K562 (cell line): ENCODE results near the gene TSSK6. TPM values are rescaled to one million over a fixed set of nuclear protein-coding genes. Genes with fewer than 3 reads are reported as not detected.

Experiments
- ATF7 ChIP-seq: fragments of 450-650 bp; IDR thresholded peaks from 2 replicates; pipeline ENCODE4 v1.7.1; 2014; ENCODE audit warnings: mild to moderate bottlenecking, moderate library complexity
- EGR1 ChIP-seq: fragments of 450-650 bp; conservative IDR thresholded peaks from 2 replicates; pipeline ENCODE4 v1.6.1; 2017; ENCODE audit warnings: mild to moderate bottlenecking
- EP400 ChIP-seq: fragments of 450-650 bp; IDR thresholded peaks from 2 replicates; pipeline ENCODE4 v1.6.1; 2017; ENCODE audit warnings: antibody characterized with exemption, mild to moderate bottlenecking, moderate library complexity
- GATAD2A ChIP-seq: fragments of 450-650 bp; IDR thresholded peaks from 2 replicates; pipeline ENCODE4 v1.6.1; 2017
- NFIC ChIP-seq: fragments of 450-650 bp; IDR thresholded peaks from 2 replicates; pipeline ENCODE4 v1.6.1; 2017; ENCODE audit warnings: mild to moderate bottlenecking, inconsistent platforms
- PML ChIP-seq: IDR thresholded peaks from 2 replicates; pipeline ENCODE4 v1.6.1; 2012; ENCODE audit warnings: low read length, inconsistent platforms
- RNF2 ChIP-seq: sonication (generic); IDR thresholded peaks from 2 replicates; pipeline ENCODE4 v1.6.1; 2016
- SMAD4 ChIP-seq: fragments of 250-450 bp; sonication (Bioruptor Pico); conservative IDR thresholded peaks from 2 replicates; pipeline ENCODE4 v1.8.0; 2021; ENCODE audit warnings: inconsistent platforms, mild to moderate bottlenecking, moderate library complexity
- SMARCA4 ChIP-seq: fragments of 450-650 bp; IDR thresholded peaks from 2 replicates; pipeline ENCODE4 v1.6.1; 2016
- SP1 ChIP-seq: sonication (generic); formaldehyde crosslinking; IDR thresholded peaks from 2 replicates; pipeline ENCODE4 v1.8.1; 2022; ENCODE audit warnings: mild to moderate bottlenecking, missing genetic modification reagents
- ZNF274 ChIP-seq: IDR thresholded peaks from 2 replicates; pipeline ENCODE4 v1.6.1; 2011; ENCODE audit warnings: low read depth, mild to moderate bottlenecking, low read length, moderate library complexity, borderline replicate concordance
- ZNF699 ChIP-seq: fragments of 250-450 bp; sonication (Bioruptor Pico); IDR thresholded peaks from 2 replicates; pipeline ENCODE4 v1.8.0; 2021; ENCODE audit warnings: mild to moderate bottlenecking, moderate library complexity; ENCODE audit not compliant: insufficient replicate concordance
- polyA plus RNA-seq, 8 experiments: library from polyadenylated mRNA; depleted of rRNA in 4 of 8; stranded (reverse) in 5 of 8; unstranded in 3 of 8; fragments of >200 nt; fragmentation: Nextera tagmentation in 2 of 8; fragmentation: Illumina TruSeq in 1 of 8; extraction: Ambion mirVana in 2 of 8; extraction: Trizol in 1 of 8; gene quantifications; 2 replicates each; pipeline versions ENCODE4 v1.2.1 to v1.2.3, GENCODE V29; 2011 to 2014; ENCODE audit warnings: inconsistent platforms in 1 of 8, missing spikeins in 1 of 8
- total RNA-seq, 7 experiments: library from RNA; depleted of rRNA in 6 of 7; stranded (reverse); fragments of >200 nt in 6 of 7; fragmentation: Illumina TruSeq in 2 of 7; extraction: Trizol in 2 of 7; gene quantifications; 2 replicates each; pipeline versions ENCODE4 v1.2.1 to v1.2.3, GENCODE V29; 2011 to 2021; ENCODE audit warnings: low replicate concordance in 1 of 7
- TF ChIP-seq, protein P1 (sequence below): fragments of 450-650 bp; IDR thresholded peaks from 2 replicates; pipeline ENCODE4 v1.6.1; 2018; ENCODE audit not compliant: partially characterized antibody
- TF ChIP-seq, protein P2 (sequence below): IDR thresholded peaks from 2 replicates; pipeline ENCODE4 v1.6.1; 2012; ENCODE audit warnings: low read depth, low read length, improper control_type of control experiment, borderline replicate concordance
- TF ChIP-seq, protein P3 (sequence below): fragments of 450-650 bp; IDR thresholded peaks from 2 replicates; pipeline ENCODE4 v1.6.1; 2017; ENCODE audit warnings: antibody characterized with exemption, mild to moderate bottlenecking
- TF ChIP-seq, protein P4 (sequence below): fragments of 200-800 bp; sonication (Bioruptor generic); IDR thresholded peaks from 2 replicates; pipeline ENCODE4 v1.6.1; 2017; ENCODE audit warnings: missing genetic modification characterization, missing compliant biosample characterization

TSSK6 gene
- total and polyA plus RNA-seq, 9 of the 15 experiments (the other 6 are each of a cell fraction or from before 2014, with no cell fraction given) = 0.21 to 2.6 (median 1.5) TPM; not detected in 3

DNA sequence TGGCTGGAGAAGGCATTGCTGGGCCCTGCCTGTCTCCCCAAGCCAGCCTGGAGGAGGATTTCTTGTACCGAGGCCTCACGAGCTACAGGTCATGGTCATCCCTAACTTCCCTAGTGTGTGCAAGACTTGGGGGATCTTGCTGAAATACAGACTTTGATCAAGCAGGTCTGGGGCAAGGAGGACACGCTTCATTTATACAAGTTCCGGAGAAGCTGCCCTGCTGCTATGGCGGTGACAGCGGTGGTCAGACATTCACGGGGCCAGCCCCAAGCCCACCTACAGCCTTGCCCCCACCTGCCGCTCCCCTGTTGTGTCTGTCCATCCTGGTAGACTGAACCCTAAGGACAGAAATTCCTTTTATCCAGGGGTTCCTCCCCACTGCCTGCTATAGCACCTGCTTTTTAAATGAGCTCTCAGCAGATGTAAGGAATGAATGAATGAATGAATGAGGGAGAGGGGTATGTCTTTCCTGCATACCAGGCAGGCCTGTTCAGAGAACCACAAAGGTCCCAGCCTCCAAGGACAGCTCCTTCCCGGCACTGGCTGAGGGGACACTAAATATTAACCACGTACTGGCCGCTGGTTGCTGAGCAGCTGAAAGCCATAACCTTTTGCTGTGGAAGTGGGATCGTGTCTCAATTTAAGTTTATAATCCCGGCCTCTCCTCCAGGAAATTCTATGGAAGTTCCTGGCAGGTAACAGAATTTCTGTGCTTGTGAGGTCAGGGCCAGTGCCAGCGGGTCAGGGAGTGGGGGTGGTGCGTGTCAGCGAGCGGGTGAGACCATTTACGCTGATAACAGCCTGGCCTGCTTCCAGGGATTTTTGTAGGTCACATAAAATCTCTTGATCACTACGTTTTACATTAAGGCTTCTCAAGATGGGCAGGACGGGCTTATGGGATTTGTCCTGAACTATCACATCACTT lies 27.1 kb downstream of the TSSK6 start (continued):
- TF ChIP-seq, protein P1, sequence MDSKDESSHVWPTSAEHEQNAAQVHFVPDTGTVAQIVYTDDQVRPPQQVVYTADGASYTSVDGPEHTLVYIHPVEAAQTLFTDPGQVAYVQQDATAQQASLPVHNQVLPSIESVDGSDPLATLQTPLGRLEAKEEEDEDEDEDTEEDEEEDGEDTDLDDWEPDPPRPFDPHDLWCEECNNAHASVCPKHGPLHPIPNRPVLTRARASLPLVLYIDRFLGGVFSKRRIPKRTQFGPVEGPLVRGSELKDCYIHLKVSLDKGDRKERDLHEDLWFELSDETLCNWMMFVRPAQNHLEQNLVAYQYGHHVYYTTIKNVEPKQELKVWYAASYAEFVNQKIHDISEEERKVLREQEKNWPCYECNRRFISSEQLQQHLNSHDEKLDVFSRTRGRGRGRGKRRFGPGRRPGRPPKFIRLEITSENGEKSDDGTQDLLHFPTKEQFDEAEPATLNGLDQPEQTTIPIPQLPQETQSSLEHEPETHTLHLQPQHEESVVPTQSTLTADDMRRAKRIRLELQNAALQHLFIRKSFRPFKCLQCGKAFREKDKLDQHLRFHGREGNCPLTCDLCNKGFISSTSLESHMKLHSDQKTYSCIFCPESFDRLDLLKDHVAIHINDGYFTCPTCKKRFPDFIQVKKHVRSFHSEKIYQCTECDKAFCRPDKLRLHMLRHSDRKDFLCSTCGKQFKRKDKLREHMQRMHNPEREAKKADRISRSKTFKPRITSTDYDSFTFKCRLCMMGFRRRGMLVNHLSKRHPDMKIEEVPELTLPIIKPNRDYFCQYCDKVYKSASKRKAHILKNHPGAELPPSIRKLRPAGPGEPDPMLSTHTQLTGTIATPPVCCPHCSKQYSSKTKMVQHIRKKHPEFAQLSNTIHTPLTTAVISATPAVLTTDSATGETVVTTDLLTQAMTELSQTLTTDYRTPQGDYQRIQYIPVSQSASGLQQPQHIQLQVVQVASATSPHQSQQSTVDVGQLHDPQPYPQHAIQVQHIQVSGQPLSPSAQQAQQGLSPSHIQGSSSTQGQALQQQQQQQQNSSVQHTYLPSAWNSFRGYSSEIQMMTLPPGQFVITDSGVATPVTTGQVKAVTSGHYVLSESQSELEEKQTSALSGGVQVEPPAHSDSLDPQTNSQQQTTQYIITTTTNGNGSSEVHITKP = peak; percentile 86
- TF ChIP-seq EGR1 (0 out of 2 replicates have a peak, but pooled peaks have one; percentile 17), EP400 (no peak), PML (0 out of 2 replicates have a peak, but pooled peaks have one; percentile 26), NFIC (peak; percentile 93), RNF2 (peak; percentile 63; the same call in 1 of the 2 replicates), ATF7 (peak; percentile 50), ZNF274 (no peak), GATAD2A (peak; percentile 40; the same call in 1 of the 2 replicates), ZNF699 (CRISPR knock-in tag) (no peak), SMAD4 (CRISPR knock-in tag) (peak; percentile 37; the same call in 1 of the 2 replicates), SP1 (0 out of 2 replicates have a peak, but pooled peaks have one; percentile 11), SMARCA4 (0 out of 2 replicates have a peak, but pooled peaks have one; percentile 38)
- TF ChIP-seq, protein P2, sequence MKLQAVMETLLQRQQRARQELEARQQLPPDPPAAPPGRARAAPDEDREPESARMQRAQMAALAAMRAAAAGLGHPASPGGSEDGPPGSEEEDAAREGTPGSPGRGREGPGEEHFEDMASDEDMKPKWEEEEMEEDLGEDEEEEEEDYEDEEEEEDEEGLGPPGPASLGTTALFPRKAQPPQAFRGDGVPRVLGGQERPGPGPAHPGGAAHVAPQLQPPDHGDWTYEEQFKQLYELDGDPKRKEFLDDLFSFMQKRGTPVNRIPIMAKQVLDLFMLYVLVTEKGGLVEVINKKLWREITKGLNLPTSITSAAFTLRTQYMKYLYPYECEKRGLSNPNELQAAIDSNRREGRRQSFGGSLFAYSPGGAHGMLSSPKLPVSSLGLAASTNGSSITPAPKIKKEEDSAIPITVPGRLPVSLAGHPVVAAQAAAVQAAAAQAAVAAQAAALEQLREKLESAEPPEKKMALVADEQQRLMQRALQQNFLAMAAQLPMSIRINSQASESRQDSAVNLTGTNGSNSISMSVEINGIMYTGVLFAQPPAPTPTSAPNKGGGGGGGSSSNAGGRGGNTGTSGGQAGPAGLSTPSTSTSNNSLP = peak; percentile 63
- TF ChIP-seq, protein P3, sequence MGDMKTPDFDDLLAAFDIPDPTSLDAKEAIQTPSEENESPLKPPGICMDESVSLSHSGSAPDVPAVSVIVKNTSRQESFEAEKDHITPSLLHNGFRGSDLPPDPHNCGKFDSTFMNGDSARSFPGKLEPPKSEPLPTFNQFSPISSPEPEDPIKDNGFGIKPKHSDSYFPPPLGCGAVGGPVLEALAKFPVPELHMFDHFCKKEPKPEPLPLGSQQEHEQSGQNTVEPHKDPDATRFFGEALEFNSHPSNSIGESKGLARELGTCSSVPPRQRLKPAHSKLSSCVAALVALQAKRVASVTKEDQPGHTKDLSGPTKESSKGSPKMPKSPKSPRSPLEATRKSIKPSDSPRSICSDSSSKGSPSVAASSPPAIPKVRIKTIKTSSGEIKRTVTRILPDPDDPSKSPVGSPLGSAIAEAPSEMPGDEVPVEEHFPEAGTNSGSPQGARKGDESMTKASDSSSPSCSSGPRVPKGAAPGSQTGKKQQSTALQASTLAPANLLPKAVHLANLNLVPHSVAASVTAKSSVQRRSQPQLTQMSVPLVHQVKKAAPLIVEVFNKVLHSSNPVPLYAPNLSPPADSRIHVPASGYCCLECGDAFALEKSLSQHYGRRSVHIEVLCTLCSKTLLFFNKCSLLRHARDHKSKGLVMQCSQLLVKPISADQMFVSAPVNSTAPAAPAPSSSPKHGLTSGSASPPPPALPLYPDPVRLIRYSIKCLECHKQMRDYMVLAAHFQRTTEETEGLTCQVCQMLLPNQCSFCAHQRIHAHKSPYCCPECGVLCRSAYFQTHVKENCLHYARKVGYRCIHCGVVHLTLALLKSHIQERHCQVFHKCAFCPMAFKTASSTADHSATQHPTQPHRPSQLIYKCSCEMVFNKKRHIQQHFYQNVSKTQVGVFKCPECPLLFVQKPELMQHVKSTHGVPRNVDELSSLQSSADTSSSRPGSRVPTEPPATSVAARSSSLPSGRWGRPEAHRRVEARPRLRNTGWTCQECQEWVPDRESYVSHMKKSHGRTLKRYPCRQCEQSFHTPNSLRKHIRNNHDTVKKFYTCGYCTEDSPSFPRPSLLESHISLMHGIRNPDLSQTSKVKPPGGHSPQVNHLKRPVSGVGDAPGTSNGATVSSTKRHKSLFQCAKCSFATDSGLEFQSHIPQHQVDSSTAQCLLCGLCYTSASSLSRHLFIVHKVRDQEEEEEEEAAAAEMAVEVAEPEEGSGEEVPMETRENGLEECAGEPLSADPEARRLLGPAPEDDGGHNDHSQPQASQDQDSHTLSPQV = peak; percentile 65
- TF ChIP-seq, protein P4, sequence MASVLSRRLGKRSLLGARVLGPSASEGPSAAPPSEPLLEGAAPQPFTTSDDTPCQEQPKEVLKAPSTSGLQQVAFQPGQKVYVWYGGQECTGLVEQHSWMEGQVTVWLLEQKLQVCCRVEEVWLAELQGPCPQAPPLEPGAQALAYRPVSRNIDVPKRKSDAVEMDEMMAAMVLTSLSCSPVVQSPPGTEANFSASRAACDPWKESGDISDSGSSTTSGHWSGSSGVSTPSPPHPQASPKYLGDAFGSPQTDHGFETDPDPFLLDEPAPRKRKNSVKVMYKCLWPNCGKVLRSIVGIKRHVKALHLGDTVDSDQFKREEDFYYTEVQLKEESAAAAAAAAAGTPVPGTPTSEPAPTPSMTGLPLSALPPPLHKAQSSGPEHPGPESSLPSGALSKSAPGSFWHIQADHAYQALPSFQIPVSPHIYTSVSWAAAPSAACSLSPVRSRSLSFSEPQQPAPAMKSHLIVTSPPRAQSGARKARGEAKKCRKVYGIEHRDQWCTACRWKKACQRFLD (CRISPR knock-in tag) = 0 out of 2 replicates have a peak, but pooled peaks have one; percentile 71
